Smooth muscle cell (in vitro differentiated cells): ENCODE results near the gene PDE4D. TPM values are rescaled to one million over a fixed set of nuclear protein-coding genes. Genes with fewer than 3 reads are reported as not detected.

Experiments used
- DNase-seq: peaks from one replicate; lab custom pipeline; 2025; ENCODE audit not compliant: unreplicated experiment; lab: John Stamatoyannopoulos, UW
- H2AFZ ChIP-seq: fragments of 200-600 bp; sonication (generic); 2 replicates; pipeline ENCODE4 v1.6.0; 2016; ENCODE audit warnings: antibody characterized with exemption, low read depth, mild to moderate bottlenecking
- H3F3A ChIP-seq: fragments of 200-600 bp; sonication (generic); 2 replicates; pipeline ENCODE4 v1.6.0; 2017; ENCODE audit warnings: antibody characterized with exemption, low read depth
- H3K27ac ChIP-seq: fragments of 200-600 bp; sonication (generic); 2 replicates; pipeline ENCODE4 v1.5.1; 2016; ENCODE audit warnings: low read depth, mild to moderate bottlenecking
- H3K27me3 ChIP-seq: fragments of 200-600 bp; sonication (generic); 2 replicates; pipeline ENCODE4 v1.6.1; 2016; ENCODE audit warnings: low read depth, mild to moderate bottlenecking
- H3K36me3 ChIP-seq: fragments of 200-600 bp; sonication (generic); 2 replicates; pipeline ENCODE4 v1.5.1; 2016; ENCODE audit warnings: low read depth
- H3K4me1 ChIP-seq: fragments of 200-600 bp; sonication (generic); 2 replicates; pipeline ENCODE4 v1.5.1; 2016; ENCODE audit warnings: low read depth
- H3K4me2 ChIP-seq: fragments of 200-600 bp; sonication (generic); 2 replicates; pipeline ENCODE4 v1.6.0; 2016; ENCODE audit warnings: mild to moderate bottlenecking
- H3K4me3 ChIP-seq: fragments of 200-600 bp; sonication (generic); 2 replicates; pipeline ENCODE4 v1.5.1; 2016; ENCODE audit warnings: mild to moderate bottlenecking
- H3K79me2 ChIP-seq: fragments of 200-600 bp; sonication (generic); 2 replicates; pipeline ENCODE4 v1.6.0; 2016; ENCODE audit warnings: low read depth, mild to moderate bottlenecking
- H3K9ac ChIP-seq: fragments of 200-600 bp; sonication (generic); 2 replicates; pipeline ENCODE4 v1.6.0; 2016; ENCODE audit warnings: low read depth
- H3K9me3 ChIP-seq: fragments of 200-600 bp; sonication (generic); replicated peaks from 2 replicates; pipeline ENCODE4 v1.5.1; 2016; ENCODE audit warnings: low read depth
- H4K20me1 ChIP-seq: fragments of 200-600 bp; sonication (generic); 2 replicates; pipeline ENCODE4 v1.6.0; 2016; ENCODE audit warnings: low read depth
- CTCF ChIP-seq: fragments of 200-600 bp; sonication (generic); IDR thresholded peaks from 2 replicates; pipeline ENCODE4 v1.5.1; 2017; ENCODE audit warnings: borderline replicate concordance, mild to moderate bottlenecking, antibody characterized with exemption; ENCODE audit not compliant: insufficient read depth, poor library complexity, severe bottlenecking
- WGBS: methylation state at CpG from one replicate; pipeline ENCODE4 v1.1.7; 2016; ENCODE audit warnings: low lambda C conversion rate; 5-methylcytosine and 5-hydroxymethylcytosine counted together
- polyA plus RNA-seq: library from polyadenylated mRNA; unstranded; fragments of >200 nt; fragmentation: Nextera tagmentation; extraction: Ambion mirVana; gene quantifications from 2 replicates; pipeline ENCODE4 v1.2.1, GENCODE V29; 2016
- total RNA-seq: library from RNA; depleted of rRNA; stranded (reverse); fragments of >200 nt; gene quantifications from 2 replicates; pipeline ENCODE4 v1.2.3, GENCODE V29; 2014

Gene PDE4D
- total and polyA plus RNA-seq, 2 experiments from 2014 or later: 16.4 to 61.0 TPM

DNA sequence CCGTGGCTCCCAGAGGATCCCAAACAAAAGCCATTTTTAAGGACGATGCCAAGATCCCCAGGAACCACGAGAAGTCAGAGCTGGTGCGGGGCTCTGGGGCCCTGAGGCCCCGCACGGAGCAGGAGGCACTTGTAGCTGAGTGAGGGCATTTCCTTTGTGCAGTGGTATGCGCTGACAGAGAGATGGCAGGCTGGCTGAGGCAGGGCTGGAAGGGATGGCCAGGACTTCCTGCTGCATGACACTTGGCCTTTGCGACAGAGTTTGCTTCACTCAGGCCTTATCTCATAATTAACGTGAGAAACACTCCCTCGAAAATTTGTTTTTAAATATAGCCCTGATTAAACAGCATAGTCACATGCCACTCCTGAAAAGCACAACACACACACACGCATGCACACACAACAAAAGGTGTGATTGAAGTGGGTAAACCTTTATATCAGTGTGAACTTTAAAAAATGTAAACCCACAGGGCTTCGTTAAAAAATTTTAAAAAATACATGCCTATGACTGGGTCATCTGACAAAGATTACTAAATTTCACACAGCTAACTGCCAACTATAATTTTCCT, 536.6 kb downstream of the PDE4D start:
- WGBS: 29% methylated on average over 12 of the region's 12 CpGs
- H3K9me3 ChIP-seq: no peaks in the 10 kb centered on the region
- TF ChIP-seq CTCF: no peak

DNA sequence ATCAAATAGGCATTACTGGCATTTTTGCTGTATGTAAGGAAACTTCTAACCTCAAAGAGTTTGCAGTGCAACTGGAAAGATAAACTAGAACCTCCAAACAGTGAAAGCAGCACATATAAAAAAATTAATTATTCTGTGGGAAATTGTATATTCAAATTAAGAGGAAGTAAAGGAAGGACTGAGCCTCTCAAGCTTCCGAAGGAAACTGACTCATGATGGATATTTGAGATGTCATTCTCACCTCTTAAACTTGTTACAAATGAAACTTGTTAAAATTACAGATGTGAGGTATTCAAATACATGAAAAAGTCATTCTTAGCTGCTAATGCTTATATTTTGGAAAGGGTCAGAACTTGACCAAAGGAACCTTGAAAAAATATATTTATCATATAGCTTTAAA, 538.7 kb downstream of the PDE4D start:
- Histone ChIP-seq H3F3A (peaks cover 15% of the 10 kb centered on the region), H3K9me3 (no peaks in the 10 kb centered on the region), H3K79me2 (no peaks in the 10 kb centered on the region), H3K4me3 (no peak overlapping the region), H3K9ac (no peak overlapping the region), H3K4me1 (peaks cover 37% of the 10 kb centered on the region), H3K36me3 (no peaks in the 10 kb centered on the region), H3K27ac (no peak overlapping the region), H4K20me1 (peaks cover 4% of the 10 kb centered on the region), H3K27me3 (no peaks in the 10 kb centered on the region), H2AFZ (no peak overlapping the region), H3K4me2 (no peak overlapping the region)
- no peak for DNase-seq
- no peak for TF ChIP-seq CTCF
- WGBS: 30% methylated on average over 1 of the region's 1 CpG

More for the DNA sequence above, 536.6 kb downstream of the PDE4D start:
- Histone ChIP-seq H4K20me1 (no peaks in the 10 kb centered on the region), H3K4me2 (peak overlapping the region; percentile 76), H3K4me3 (no peak overlapping the region), H2AFZ (no peak overlapping the region), H3K4me1 (peaks cover 52% of the 10 kb centered on the region), H3K36me3 (no peaks in the 10 kb centered on the region), H3K9ac (peak overlapping the region; percentile 34), H3K27me3 (no peaks in the 10 kb centered on the region), H3F3A (peaks cover 22% of the 10 kb centered on the region), H3K79me2 (no peaks in the 10 kb centered on the region), H3K27ac (peak overlapping the region; percentile 86)
- DNase-seq: no peak

GRCh38 chr5:59354274-59354673, 539.3 kb downstream of the PDE4D start:
- H3K4me2 ChIP-seq: no peak overlapping the region
- H3K4me1 ChIP-seq: peaks cover 32% of the 10 kb centered on the region
- TF ChIP-seq CTCF: no peak
- H2AFZ ChIP-seq: no peak overlapping the region
- H3K79me2 ChIP-seq: no peaks in the 10 kb centered on the region
- H3K27ac ChIP-seq: no peak overlapping the region
- no peak overlapping the region for H3K4me3 ChIP-seq
- no peak for DNase-seq
- H3K9ac ChIP-seq: no peak overlapping the region
- peaks cover 4% of the 10 kb centered on the region for H4K20me1 ChIP-seq
- H3K36me3 ChIP-seq: no peaks in the 10 kb centered on the region
- no peaks in the 10 kb centered on the region for H3K27me3 ChIP-seq
- no peaks in the 10 kb centered on the region for H3K9me3 ChIP-seq
- 83% methylated on average over 5 of the region's 5 CpGs for WGBS
- peaks cover 13% of the 10 kb centered on the region for H3F3A ChIP-seq
